SIG-M5 treated with dmso at 0.1 percent for 504 hours (cell line): ENCODE results near the gene TRNAU1AP.
A peak's percentile ranks its signal among the peaks of the same experiment; 100 is the strongest.
"Not testable (repeated sequence)": the region's sequence is repeated elsewhere in the genome, so short reads cannot be mapped to it uniquely, and the experiment has no call there.

ENCODE experiments used
- DNase-seq: peaks from one replicate; lab custom pipeline; 2025; ENCODE audit not compliant: unreplicated experiment; lab: John Stamatoyannopoulos, UW

Gene TRNAU1AP

DNA sequence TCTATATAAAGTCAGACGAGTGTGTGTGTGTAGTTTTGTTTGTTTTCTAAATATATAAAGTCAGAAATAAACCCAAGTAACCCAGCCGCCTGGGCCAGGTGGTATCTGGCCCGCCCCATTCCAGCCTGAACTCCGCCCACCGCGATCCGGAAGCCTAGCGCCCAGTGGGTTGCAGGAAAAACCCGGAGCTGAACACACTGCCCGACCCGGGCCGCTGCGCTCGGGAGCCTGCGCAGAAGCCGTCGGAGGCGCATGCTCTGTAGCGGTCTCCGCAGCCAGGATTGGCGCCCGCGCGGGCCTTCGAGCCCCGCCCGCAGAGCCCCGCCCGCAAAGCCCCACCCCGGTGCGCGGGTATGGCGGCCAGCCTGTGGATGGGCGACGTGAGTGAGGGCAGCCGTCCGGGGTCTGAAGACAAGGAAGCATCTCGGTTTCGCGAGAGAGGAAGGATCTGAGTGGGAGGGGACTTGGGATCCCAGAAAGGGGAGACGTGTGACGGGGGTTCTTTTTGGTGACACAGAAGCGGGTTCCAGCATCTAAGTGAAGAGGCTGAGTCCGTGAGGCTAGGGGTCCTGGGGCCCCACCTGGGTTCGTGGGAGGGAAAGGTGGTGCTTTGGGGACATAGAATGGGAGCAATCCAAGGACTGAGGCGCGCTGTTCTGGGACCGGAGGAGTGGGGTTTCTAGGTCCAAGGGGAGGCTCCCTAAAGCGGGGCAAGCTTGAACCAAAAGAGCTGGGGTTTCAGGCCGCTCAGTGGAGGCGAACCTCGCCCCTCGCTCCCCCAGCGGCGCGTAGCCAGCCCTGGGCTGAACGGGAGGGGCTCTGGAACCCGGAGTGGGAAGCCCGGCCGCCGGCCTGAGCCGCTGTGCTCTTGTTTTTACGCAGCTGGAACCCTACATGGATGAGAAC, at the start of gene TRNAU1AP:
TRNAU1AP (plus strand) TSS at position 328 of the 906 bp plus-strand sequence; CDS start at position 354, 26 bp downstream.
- peak; percentile 92 for DNase-seq

DNA sequence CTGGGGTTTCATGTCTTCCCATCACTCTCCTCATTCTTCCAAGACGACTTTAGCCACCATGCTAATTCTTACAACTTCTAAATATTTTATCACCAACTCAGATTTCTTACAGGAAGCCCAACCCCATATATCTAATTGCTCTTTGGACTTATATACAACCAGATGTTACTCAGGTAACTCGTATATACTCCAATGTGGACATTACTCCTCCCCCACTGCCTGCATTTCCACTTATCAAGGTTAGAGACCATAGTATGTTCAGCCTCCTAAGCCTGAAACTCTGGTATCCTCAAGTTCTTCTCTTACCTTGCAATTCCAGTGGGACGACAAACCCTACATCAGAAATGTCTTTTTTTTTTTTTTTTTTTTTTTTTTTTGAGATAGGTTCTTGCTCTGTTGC, 49.8 kb upstream of the TRNAU1AP start:
- DNase-seq = no peak

DNA sequence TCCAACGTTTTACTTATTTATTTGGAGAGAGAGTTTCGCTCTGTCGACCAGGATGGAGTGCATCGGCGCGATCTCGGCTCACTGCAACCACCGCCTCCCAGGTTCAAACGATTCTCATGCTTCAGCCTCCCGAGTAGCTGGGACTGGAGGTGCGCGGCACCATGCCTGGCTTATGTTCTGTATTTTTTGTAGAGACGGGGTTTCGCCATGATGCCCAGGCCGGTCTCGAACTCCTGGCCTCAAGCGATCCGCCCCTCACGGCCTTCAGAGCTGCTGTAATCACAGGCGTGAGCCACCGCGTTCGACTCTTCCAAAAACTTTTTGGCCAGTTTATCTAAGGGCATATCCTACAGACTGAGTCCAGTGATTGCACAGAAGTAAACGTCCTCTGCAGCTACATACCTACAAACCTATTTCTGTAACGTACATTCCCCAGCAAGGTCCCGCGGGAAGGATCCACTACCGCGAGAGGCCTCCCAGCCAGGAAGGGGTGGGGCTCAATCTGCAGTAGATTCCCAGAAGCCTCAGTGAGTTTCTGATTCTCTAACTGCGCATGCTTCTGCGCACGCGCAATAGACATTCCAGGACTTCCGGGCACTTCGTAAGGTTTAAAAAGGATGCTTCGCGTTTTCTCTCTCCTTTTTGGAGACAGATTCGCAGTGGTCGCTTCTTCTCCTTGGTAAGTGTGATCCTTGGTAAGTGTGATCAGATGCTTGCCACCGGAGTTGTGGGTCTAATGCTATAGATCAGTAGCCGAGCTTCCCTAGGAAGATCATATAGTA, 47.3 kb upstream of the TRNAU1AP start, which contains the start of gene RCC1:
RCC1 (plus strand) TSS at position 638 of the 782 bp plus-strand sequence. CDS start 23,824 bp downstream, outside the sequence.
- DNase-seq = peak; percentile 96

DNA sequence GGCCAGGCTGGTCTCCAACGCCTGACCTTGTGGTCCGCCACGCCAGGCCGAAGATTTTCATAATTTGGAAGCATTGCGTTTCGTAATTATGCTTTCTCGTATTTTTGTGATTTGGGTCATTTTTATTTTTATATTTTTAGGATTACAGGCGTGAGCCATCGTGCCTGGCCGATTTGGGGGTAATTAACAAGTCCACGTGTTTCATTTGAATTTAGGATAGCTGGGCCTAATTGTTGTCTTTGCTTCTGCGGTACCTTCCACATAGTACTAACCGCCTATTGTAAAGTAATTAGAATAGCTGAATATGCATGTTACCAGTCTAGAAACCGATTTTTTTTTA, 46.0 kb upstream of the TRNAU1AP start:
- no peak for DNase-seq

DNA sequence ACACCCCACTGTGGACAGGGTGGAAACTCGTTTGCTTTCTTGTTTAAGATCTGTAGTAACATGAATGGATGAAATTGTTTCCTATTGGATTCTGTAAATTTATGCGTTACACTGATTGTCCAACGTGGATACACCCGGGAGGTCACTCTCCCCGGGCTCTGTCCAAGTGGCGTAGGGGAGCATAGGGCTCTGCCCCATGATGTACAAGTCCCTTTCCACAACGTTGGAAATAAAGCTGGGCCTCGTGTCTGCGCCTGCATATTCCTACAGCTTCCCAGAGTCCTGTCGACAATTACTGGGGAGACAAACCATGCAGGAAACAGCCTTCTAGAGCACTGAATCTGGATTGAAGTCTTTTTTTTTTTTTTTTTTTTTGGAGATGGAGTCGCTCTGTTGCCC, 45.6 kb upstream of the TRNAU1AP start:
- peak; percentile 23 for DNase-seq

DNA sequence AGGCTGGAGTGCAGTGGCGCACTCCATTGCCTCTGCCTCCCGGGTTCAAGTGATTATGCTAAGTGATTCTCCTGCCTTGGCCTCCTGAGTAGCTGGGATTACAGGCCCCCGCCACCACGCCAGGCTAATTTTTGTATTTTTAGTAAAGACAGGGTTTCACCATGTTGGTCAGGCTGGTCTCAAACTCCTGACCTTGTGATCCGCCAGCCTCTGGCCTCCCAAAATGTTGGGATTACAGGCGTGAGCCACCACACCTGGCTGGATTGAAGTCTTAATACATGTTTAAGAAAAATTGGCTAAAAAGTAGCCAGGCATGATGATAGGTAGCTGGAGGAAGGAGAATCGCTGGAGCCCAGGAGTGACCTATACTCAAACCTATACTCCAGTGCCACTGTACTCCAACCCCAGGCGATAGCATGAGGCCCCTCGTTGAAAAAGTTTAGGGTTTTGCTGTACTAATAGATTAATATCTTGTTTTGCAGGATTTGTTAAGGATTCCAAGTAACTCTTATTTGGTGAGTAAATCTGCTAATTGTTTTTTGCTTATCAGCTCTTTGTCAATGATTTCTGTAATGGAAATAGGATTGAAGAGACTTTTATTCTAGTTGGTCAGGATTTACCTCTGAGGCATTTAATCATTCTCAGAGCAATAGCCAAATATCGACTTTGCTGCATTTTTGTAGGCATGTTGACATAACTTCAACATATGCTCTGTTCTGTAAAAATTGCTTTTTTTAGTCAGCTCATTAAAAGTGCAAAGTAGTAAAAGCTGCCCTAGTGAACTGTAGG, 45.0 kb upstream of the TRNAU1AP start:
- DNase-seq = no peak

DNA sequence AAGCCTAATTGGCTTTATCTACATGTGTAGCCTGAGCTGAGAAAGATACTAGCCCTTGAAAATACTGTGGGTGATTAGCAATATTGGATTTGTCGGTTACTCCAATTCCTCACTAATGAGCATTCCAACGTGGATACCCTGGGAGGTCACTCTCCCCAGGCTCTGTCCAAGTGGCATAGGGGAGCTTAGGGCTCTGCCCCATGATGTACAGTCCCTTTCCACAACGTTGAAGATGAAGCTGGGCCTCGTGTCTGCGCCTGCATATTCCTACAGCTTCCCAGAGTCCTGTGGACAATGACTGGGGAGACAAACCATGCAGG, 44.5 kb upstream of the TRNAU1AP start:
- DNase-seq = no peak

DNA sequence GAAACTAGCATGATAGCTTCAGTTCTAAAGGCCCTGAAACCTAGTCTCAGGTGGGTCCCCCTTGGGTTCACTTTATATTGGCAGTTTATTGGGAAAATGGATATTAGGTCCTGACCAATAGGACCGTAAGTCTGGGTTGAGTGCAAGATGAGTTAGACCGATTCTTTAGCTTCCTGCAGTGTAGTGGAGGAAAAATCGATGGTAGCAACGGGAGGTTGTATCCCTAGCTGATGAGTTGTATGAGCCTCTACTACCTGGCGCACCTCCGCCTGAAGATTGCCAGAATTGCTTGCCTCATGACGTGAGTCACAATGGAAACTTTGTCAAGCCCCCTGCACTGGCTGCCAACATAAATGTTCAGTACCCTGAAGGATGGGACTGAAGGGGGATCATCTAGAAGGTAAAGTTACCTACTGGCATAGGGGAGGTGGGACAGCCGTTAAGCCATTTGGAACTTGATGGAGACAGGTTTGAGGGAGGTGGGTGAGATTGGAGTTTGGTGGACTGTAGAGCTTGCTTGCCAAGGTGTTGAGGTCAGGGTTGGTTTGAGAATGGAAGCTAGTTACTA, 43.1 kb upstream of the TRNAU1AP start:
- peak; percentile 22 for DNase-seq

DNA sequence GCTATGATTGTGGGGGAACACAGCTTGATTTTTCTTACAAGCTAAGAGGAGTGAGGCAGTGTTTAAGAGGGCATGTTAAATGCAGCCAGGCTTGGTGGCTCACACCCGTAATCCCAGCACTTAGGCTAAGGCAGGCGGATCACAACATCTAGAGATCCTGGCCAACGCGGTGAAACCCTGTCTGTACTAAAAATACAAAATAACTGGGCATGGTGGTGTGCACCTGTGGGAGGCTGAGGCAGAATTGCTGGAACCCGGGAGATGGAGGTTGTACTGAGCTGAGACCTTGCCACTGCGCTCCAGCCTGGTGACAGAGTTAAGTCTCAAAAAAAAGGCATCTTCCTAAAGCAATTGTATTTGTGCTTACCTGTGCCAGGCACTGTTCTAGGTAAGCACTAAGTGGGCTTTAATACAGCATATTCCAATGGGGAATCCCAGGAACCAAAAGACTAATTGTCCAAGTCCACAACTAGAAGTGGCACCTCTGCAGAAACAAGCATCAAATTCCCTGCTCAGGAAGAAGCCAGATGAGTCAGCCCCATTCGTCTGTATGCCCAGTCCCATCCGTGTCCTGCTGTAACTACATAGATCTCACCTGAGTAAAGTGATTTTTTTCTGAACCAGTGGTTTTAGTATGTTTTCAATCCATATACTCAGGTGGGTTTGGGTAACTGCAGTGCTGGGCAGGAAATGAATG, 42.5 kb upstream of the TRNAU1AP start:
- DNase-seq = no peak

DNA sequence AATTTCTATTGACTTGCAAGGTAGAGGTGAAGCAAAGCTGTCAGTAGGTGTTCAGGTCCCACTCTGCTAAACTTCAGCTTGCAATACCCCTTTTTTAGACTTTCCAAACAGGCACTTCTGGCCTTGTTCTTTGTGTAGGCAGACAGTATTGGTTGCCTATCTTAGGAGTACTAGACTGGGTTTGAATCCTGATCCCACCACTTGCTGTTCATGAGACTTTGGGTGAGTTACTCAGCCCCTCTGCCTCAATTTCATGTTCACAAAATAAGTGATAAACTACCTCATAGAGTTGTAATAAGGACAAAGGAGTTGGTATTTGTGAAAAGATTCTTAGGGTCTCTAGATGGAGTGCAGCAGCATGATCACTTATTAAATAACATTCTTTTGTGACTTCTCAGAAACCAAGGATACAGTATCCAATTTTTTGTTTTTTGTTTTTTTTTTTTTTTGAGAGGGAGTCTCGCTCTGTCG, 41.9 kb upstream of the TRNAU1AP start:
- peak; percentile 48 for DNase-seq

DNA sequence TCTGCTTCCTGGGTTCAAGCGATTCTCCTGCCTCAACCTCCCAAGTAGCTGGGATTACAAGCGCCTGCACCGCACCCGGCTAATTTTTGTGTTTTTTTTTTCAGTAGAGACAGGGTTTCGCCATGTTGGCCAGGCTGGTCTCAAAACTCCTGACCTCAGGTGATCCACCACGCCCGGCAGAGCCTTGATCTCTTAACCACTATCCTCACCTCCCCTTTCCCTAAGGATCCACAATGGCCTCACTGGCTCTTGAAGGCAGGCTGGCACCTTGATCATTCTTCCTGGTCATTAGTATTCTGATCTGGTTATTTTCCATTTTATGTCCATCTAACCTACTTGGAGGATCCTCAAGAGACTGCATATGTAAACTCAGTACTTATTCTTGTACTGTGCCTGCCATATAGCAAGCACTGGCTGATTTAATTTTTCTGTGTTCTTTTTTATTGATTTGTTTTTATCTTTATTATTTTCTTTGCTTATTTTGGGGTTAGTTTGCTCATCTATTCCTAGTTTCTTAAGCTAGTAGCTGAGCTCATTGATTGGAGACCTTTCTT, 40.8 kb upstream of the TRNAU1AP start:
- DNase-seq = no peak

DNA sequence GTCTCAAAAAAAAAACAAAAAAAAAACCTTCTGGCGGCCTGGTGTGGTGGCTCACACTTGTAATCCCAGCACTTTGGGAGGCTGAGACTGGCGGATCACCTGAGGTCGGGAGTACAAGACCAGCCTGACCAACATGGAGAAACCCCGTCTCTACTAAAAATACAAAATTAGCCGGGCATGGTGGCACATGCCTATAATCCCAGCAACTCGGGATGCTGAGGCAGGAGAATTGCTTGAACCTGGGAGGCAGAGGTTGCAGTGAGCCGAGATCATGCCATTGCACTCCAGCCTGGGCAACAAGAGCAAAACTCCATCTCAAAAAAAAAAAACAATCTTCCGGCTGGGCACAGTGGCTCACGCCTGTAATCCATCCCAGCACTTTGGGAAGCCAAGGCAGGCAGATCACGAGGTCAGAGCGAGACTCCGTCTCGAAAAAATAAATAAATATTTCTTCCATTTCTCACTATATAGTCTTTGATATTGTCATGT, 38.4 kb upstream of the TRNAU1AP start:
- not testable (repeated sequence) for DNase-seq

DNA sequence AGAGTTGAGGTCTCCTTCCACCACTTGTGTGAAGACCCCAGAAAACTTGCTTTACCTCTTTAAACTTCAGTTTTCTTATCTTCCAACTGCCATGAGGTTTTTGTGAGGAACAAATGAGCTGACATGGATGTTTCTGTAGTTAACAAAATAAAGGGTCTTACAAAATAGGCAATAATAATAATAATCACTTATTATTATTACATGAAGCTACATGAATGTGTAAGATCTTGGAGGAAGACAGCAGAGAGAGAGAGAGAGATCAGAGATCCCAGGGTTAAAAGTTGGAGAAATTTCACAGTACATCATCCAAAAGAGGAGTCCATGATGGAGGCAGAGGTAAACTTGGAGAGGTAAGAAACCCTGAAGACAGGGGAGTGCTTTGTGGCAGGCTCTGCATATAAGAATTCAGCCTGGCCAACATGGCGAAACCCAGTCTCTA, 36.3 kb upstream of the TRNAU1AP start:
- DNase-seq = peak; percentile 17

DNA sequence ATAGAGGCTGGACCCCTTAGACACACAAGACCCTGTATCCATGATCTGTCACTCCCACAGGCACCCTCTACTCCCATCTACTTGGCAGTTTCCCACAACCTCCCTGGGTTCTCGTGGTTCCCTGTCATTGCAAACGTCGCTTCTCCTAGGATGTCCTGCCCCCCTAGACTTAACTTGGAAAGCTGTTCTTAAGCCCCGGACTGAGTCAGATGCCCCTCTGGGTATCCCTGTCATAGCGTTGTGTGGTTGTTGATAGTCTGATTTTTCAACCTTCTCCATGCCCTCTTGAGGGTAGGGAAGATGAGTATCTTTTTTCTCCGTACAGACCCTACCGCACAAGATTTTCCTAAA, 35.3 kb upstream of the TRNAU1AP start:
- DNase-seq = peak; percentile 61

DNA sequence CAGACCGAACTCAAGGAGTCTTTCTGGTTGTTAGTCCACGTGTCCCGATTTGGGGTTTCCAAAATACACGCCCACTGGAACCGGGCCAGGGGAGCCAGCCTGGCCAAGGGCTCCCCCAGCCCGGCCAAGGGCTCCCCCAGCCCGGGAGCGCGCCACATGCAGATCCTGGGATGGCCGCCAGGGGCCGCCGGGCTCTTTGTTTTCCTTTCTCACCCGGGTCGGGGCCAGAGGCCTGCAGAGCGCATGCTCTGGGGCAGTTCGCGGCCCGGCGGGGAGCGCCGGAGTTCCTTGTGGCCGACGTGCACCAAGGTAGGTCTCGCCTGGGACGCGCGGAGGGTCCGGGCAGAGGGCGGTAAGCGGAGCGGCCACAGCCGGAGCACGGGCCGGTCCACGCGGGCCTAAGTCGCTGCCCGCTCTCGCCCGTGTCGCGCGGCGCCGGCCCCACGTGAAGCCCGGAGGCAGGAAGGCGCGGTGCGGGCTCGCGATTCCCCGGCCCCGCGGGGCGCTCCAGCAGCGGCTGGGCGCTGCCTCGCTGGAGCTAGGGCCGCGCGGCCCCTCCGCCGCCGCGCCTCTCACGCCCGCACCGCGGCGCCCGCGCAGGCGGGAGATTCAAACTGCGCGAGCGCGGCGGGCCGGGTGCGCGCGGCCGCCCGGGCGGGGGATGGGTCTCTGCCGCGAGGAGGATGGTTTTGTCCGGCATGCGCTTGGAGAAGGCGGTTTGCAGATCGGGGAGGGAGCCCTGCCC, 34.7 kb upstream of the TRNAU1AP start:
- peak; percentile 80 for DNase-seq

DNA sequence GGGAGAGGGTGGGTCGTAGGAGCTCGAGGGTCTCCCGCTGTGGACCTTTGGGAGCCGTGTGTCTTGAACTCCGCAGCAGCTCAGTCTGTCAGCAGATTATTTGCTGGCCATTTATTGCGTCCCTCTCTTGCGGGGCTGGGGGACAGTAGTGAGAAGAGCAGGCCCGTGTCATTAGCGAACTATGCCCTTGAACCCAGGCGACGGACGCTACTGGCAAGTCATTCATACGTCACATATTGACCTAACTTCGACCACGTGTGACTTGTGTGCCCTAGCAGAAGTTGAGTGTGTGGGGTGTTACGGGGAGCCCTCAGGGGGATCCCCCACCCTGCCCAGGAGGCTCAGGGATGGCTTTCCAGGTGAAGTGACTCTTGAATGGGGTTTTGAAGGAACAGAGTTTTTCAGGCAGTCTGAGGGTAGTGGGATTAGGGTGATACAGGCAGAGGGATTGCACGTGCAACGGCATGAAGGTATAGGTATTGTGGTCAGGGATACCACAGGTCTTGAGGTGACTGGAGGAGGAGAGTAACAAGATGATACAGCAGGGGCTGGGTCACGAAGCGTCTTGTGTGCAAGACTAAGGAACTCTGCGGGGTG, 34.0 kb upstream of the TRNAU1AP start:
- DNase-seq = peak; percentile 54

DNA sequence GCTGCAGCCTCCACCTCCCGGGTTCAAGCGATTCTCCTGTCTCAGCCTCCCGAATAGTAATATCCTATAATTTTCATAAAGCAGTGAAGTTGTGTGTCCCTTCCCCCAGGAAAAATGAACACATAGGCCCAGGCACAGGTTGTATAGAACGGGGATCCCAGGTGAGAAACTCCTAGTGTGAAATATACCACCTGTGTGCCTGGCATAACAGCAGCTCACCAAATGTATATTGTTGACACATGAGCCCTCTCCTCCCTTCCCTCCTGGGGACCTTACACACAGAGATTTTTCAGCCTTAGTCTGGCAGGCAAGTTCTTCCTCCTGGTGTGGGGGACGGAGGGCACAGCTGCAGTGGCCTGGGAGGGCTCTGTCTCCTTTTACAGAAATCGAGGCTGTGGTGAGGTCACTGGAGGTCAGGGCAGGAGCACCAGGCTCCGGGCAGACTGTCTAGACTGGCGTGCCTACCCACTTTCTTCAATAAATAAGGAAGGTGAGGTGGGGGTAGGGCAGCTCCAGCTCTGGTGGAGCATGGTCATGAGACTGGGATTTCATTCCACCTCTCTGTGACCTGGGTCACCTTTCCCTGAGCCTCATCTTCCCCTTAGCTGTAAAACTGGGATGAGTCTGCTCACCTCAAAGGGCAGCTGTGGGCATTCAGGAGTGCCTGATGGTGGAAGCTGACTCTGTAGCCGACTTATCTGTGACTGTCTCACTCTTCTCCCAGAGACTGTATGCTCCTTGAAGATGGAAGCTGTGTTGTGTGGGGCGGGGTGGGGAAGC, 32.7 kb upstream of the TRNAU1AP start:
- no peak for DNase-seq

DNA sequence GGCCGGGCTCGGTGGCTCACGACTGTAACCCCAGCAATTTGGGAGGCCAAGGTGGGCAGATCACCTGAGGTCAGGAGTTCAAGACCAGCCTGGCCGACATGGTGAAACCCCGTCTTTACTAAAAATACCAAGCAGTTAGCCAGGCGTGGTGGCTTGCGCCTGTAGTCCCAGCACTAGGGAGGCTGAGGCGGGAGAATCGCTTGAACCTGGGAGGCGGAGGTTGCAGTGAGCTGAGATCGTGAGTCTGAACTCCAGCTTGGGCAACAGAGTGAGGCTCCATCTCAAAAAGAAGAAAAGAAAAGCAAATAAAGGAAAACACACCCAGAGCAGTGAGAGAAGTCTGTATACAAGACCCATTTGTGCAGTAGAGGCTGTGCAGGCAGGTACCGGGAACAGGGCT, 32.1 kb upstream of the TRNAU1AP start:
- not testable (repeated sequence) for DNase-seq
